ENCODE data around the gene RFTN1. TPM values are rescaled to one million over a fixed set of nuclear protein-coding genes. Genes with fewer than 3 reads are reported as not detected.

RFTN1 gene
- total RNA-seq, 1 experiment from 2014 or later = 4.5 TPM

DNA sequence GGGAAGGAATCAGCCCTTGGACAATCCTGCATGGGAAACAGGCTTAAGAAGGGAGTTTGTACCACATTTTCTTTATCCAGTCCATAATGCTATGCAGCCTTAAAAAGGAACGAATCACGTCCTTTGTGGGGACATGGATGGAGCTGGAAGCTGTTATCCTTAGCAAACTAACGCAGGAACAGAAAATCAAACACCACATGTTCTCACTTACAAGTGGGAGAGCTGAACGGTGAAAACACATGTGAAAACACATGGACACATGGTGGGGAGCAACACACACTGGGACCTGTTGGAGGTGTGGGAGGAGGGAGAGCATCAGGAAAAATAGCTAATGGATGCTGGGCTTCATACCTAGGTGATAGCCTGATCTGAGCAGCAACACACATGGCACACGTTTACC lies 178.2 kb downstream of the RFTN1 start:
- no TSS peak for BruUV-seq (replicated peaks)
- Mint-ChIP-seq H3K4me1 (ENCODE audit: insufficient read depth, unreplicated experiment) (peaks cover 8% of the 10 kb centered on the region), H3K36me3 (ENCODE audit: insufficient read depth, unreplicated experiment) (peaks cover 19% of the 10 kb centered on the region), H3K4me3 (ENCODE audit: unreplicated experiment) (no peak overlapping the region), H3K9me3 (ENCODE audit: unreplicated experiment) (peaks cover 19% of the 10 kb centered on the region), H3K27ac (ENCODE audit: low read depth, unreplicated experiment) (no peak overlapping the region), H3K27me3 (ENCODE audit: insufficient read depth, unreplicated experiment) (no peaks in the 10 kb centered on the region)
- no peak for DNase-seq (ENCODE audit: unreplicated experiment)
- TF ChIP-seq, protein P1, sequence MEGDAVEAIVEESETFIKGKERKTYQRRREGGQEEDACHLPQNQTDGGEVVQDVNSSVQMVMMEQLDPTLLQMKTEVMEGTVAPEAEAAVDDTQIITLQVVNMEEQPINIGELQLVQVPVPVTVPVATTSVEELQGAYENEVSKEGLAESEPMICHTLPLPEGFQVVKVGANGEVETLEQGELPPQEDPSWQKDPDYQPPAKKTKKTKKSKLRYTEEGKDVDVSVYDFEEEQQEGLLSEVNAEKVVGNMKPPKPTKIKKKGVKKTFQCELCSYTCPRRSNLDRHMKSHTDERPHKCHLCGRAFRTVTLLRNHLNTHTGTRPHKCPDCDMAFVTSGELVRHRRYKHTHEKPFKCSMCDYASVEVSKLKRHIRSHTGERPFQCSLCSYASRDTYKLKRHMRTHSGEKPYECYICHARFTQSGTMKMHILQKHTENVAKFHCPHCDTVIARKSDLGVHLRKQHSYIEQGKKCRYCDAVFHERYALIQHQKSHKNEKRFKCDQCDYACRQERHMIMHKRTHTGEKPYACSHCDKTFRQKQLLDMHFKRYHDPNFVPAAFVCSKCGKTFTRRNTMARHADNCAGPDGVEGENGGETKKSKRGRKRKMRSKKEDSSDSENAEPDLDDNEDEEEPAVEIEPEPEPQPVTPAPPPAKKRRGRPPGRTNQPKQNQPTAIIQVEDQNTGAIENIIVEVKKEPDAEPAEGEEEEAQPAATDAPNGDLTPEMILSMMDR (IDR thresholded peaks at IDR 0.05; ENCODE audit: unreplicated experiment) = no peak
- ChIA-PET CTCF (interaction anchor here (0.6 to 0.7 kb wide), 3 partner anchors 11 to 369 kb away, joined by 3 to 5 read pairs (median 3); no protein-coding TSS in a partner anchor), POLR2A (no interaction called here)
- intact Hi-C loops (cut with micrococcal nuclease) = no loop called here

DNA sequence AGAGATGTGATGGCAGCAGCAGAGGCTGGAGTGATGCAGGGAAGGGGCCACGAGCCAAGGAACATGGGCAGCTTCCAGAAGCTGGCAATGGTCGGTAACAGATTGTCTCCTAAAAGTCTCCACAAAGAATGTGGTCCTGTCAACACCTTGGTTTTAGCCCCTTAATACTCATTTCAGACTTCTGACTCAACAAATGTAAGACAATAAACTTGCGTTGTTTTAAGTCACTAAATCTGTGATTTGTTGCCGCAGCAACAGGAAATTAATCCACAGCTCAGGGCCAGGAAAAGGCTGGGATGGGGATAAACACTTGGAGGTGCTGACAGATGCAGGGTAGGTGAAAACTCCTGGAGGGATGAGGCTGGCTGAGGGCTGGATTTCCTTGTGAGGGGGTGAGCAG lies 178.6 kb downstream of the RFTN1 start:
- TF ChIP-seq, protein P1 (IDR thresholded peaks at IDR 0.05; ENCODE audit: unreplicated experiment) = no peak
- H3K27ac Mint-ChIP-seq (ENCODE audit: low read depth, unreplicated experiment) = no peak overlapping the region
- H3K4me3 Mint-ChIP-seq (ENCODE audit: unreplicated experiment) = no peak overlapping the region
- no TSS peak for BruUV-seq (replicated peaks)
- H3K27me3 Mint-ChIP-seq (ENCODE audit: insufficient read depth, unreplicated experiment) = no peaks in the 10 kb centered on the region
- POLR2A ChIA-PET = interaction anchor here (1.0 kb wide), 1 partner anchor 40 kb away, joined by 3 read pairs; no protein-coding TSS in a partner anchor
- CTCF ChIA-PET = interaction anchor here (0.6 to 0.7 kb wide), 2 partner anchors 55 to 368 kb away, joined by 3 read pairs; no protein-coding TSS in a partner anchor
- no peak for DNase-seq (ENCODE audit: unreplicated experiment)
- peaks cover 19% of the 10 kb centered on the region for H3K9me3 Mint-ChIP-seq (ENCODE audit: unreplicated experiment)
- peaks cover 19% of the 10 kb centered on the region for H3K36me3 Mint-ChIP-seq (ENCODE audit: insufficient read depth, unreplicated experiment)
- intact Hi-C loops (cut with micrococcal nuclease) = no loop called here
- peaks cover 8% of the 10 kb centered on the region for H3K4me1 Mint-ChIP-seq (ENCODE audit: insufficient read depth, unreplicated experiment)

DNA sequence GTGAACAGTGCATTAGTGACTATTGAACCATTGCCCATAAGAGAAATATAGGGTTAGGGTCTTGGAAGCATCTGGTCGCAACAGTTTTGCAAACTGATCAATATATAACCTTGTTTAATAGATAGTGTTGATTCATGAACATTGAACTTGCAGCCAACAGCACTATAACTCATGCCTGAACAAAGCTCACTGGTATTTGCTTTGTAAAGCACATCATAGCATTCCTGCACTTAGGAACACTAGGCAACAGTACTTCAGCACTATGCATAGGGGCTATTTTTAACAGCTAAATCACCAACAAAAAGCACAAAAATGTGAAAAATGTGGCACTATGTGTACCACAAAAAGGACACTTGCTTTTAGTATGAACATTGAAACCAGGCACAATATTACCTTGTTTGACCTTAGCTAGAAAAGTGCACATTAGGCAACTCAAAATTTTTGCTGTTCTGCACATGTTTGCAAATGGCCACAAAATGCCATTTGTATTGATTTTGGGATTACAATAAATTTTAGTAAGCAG lies 180.5 kb downstream of the RFTN1 start:
- no peak for DNase-seq (ENCODE audit: unreplicated experiment)
- H3K4me1 Mint-ChIP-seq (ENCODE audit: insufficient read depth, unreplicated experiment) = no peaks in the 10 kb centered on the region
- CTCF ChIA-PET = interaction anchor here (0.6 to 1.2 kb wide), 3 partner anchors 22 to 217 kb away, joined by 3 read pairs; no protein-coding TSS in a partner anchor
- H3K27ac Mint-ChIP-seq (ENCODE audit: low read depth, unreplicated experiment) = no peak overlapping the region
- no peak overlapping the region for H3K4me3 Mint-ChIP-seq (ENCODE audit: unreplicated experiment)
- peaks cover 19% of the 10 kb centered on the region for H3K9me3 Mint-ChIP-seq (ENCODE audit: unreplicated experiment)
- POLR2A ChIA-PET = interaction anchor here (0.6 kb wide), 2 partner anchors 179 to 546 kb away, joined by 3 to 4 read pairs; no protein-coding TSS in a partner anchor
- peaks cover 19% of the 10 kb centered on the region for H3K36me3 Mint-ChIP-seq (ENCODE audit: insufficient read depth, unreplicated experiment)
- no TSS peak for BruUV-seq (replicated peaks)
- H3K27me3 Mint-ChIP-seq (ENCODE audit: insufficient read depth, unreplicated experiment) = no peaks in the 10 kb centered on the region
- TF ChIP-seq, protein P1 (IDR thresholded peaks at IDR 0.05; ENCODE audit: unreplicated experiment) = no peak
- intact Hi-C loops (cut with micrococcal nuclease) = no loop called here

DNA sequence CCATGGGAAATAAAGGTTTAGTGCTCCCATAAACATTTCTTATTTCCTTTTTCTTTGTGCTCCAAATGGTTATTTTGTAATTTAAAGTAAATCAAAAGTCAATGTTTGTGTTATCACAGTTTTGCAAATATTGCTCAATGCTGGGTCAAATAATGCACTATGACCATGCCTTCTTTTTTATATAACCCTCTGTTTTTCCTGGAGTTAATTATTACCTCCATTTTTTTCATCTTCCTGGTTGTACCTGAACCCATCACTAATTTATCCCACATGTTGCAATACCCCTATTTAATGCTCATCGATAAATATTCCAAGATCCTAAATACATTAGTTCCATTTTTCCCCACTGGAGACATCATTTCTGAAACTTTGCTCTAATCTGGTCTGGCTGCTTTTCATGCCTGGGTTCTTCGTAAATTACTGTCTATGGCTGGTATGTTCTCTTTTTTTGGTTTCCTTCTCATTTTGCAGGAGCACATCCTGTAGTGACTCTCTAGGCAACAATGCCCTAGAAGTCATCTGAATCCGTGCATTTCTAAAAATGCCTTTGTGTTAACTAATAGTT lies 182.1 kb downstream of the RFTN1 start:
- H3K4me3 Mint-ChIP-seq (ENCODE audit: unreplicated experiment) = no peak overlapping the region
- POLR2A ChIA-PET = no interaction called here
- H3K36me3 Mint-ChIP-seq (ENCODE audit: insufficient read depth, unreplicated experiment) = peaks cover 19% of the 10 kb centered on the region
- BruUV-seq (replicated peaks) = no TSS peak
- intact Hi-C loops (cut with micrococcal nuclease) = no loop called here
- H3K27me3 Mint-ChIP-seq (ENCODE audit: insufficient read depth, unreplicated experiment) = no peaks in the 10 kb centered on the region
- H3K9me3 Mint-ChIP-seq (ENCODE audit: unreplicated experiment) = peaks cover 19% of the 10 kb centered on the region
- TF ChIP-seq, protein P1 (IDR thresholded peaks at IDR 0.05; ENCODE audit: unreplicated experiment) = no peak
- no peak overlapping the region for H3K27ac Mint-ChIP-seq (ENCODE audit: low read depth, unreplicated experiment)
- H3K4me1 Mint-ChIP-seq (ENCODE audit: insufficient read depth, unreplicated experiment) = no peaks in the 10 kb centered on the region
- CTCF ChIA-PET = no interaction called here
- DNase-seq (ENCODE audit: unreplicated experiment) = no peak
